ENCODE data around the gene OR13C2.

Gene OR13C2

DNA sequence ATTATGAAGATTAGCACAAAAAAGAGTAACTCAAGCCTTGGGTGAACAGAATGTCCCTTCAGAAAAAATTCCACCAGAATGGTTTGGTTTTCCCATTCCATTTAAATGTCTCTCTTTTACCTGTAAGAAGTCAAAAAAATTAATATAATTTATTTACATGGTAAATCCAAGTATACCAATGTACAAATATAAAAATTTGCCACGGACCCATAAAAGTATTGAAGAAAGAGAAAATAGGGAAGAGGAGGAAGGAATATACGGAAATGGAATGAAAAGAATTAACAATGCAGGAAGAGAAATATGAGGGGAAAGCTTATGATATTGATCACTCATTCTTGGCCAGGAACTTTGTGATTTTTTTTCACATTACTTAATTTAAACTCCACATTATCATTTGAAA is 12.7 kb upstream of the OR13C2 start, which contains the start of gene OR13C9:
Gene OR13C9, minus strand, starts transcription at position 101 of the 400 bp plus-strand sequence. Its CDS starts 0 bp downstream, at position 101.
- H3K4me2 ChIP-seq (ENCODE audit: low read length): no peak within 1 kb of the TSS
- no peaks in the 10 kb centered on the region for H3K4me1 ChIP-seq (ENCODE audit: control insufficient read depth, low read length)
- no peak for TF ChIP-seq EZH2phosphoT487 (IDR thresholded peaks at IDR 0.05; ENCODE audit: borderline replicate concordance, low read length)
- TF ChIP-seq, protein P1, sequence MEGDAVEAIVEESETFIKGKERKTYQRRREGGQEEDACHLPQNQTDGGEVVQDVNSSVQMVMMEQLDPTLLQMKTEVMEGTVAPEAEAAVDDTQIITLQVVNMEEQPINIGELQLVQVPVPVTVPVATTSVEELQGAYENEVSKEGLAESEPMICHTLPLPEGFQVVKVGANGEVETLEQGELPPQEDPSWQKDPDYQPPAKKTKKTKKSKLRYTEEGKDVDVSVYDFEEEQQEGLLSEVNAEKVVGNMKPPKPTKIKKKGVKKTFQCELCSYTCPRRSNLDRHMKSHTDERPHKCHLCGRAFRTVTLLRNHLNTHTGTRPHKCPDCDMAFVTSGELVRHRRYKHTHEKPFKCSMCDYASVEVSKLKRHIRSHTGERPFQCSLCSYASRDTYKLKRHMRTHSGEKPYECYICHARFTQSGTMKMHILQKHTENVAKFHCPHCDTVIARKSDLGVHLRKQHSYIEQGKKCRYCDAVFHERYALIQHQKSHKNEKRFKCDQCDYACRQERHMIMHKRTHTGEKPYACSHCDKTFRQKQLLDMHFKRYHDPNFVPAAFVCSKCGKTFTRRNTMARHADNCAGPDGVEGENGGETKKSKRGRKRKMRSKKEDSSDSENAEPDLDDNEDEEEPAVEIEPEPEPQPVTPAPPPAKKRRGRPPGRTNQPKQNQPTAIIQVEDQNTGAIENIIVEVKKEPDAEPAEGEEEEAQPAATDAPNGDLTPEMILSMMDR (IDR thresholded peaks at IDR 0.05; ENCODE audit: low read depth, low read length, poor library complexity, severe bottlenecking): no peak
- no peaks in the 10 kb centered on the region for H4K20me1 ChIP-seq (ENCODE audit: control insufficient read depth, insufficient read depth, low read depth, low read length)
- no peaks in the 10 kb centered on the region for H3K9me3 ChIP-seq (ENCODE audit: control insufficient read depth, insufficient read depth, low read length)
- no peaks in the 10 kb centered on the region for H3K36me3 ChIP-seq (ENCODE audit: control insufficient read depth, low read length)
- no peaks in the 10 kb centered on the region for H3K9me2 ChIP-seq (replicated peaks; ENCODE audit: control insufficient read depth, low read length)
- H3F3A ChIP-seq (ENCODE audit: control insufficient read depth, insufficient read depth): no peaks in the 10 kb centered on the region
- no peaks in the 10 kb centered on the region for H3K79me2 ChIP-seq (ENCODE audit: control insufficient read depth, low read length)
- H3K27me3 ChIP-seq (ENCODE audit: control insufficient read depth, low read length): no peaks in the 10 kb centered on the region
- no peak within 1 kb of the TSS for H3K27ac ChIP-seq (ENCODE audit: low read depth, low read length)
- no peak within 1 kb of the TSS for H3K4me3 ChIP-seq (ENCODE audit: low read length)

DNA sequence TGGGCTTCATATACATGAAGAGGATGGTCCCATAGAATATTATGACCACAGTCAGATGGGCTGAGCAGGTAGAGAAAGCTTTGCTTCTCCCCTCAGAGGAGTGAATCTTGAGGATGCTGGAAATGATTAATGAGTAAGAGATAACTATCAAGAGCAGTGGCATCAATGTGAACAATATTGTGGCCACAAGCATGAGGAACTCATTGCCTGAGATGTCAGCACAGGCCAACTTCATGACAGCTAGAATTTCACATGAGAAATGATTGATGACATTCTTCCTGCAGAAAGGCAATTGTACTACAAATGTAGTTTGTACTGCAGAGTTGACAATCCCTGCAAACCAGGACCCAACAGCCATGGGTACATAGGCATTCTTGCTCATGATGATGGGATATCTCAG is 12.0 kb upstream of the OR13C2 start:
- no peak overlapping the region for H3K4me2 ChIP-seq (ENCODE audit: low read length)
- no peaks in the 10 kb centered on the region for H3F3A ChIP-seq (ENCODE audit: control insufficient read depth, insufficient read depth)
- H3K27me3 ChIP-seq (ENCODE audit: control insufficient read depth, low read length): no peaks in the 10 kb centered on the region
- H3K36me3 ChIP-seq (ENCODE audit: control insufficient read depth, low read length): no peaks in the 10 kb centered on the region
- H3K79me2 ChIP-seq (ENCODE audit: control insufficient read depth, low read length): no peaks in the 10 kb centered on the region
- no peaks in the 10 kb centered on the region for H3K9me2 ChIP-seq (replicated peaks; ENCODE audit: control insufficient read depth, low read length)
- no peak overlapping the region for H3K4me3 ChIP-seq (ENCODE audit: low read length)
- no peaks in the 10 kb centered on the region for H3K4me1 ChIP-seq (ENCODE audit: control insufficient read depth, low read length)
- no peak overlapping the region for H3K27ac ChIP-seq (ENCODE audit: low read depth, low read length)
- H4K20me1 ChIP-seq (ENCODE audit: control insufficient read depth, insufficient read depth, low read depth, low read length): no peaks in the 10 kb centered on the region
- no peak for TF ChIP-seq EZH2phosphoT487 (IDR thresholded peaks at IDR 0.05; ENCODE audit: borderline replicate concordance, low read length)
- TF ChIP-seq, protein P1 (IDR thresholded peaks at IDR 0.05; ENCODE audit: low read depth, low read length, poor library complexity, severe bottlenecking): no peak
- no peaks in the 10 kb centered on the region for H3K9me3 ChIP-seq (ENCODE audit: control insufficient read depth, insufficient read depth, low read length)

- no peaks in the 10 kb centered on the region for H4K20me1 ChIP-seq (ENCODE audit: control insufficient read depth, insufficient read depth, low read depth, low read length)
- no peaks in the 10 kb centered on the region for H3K79me2 ChIP-seq (ENCODE audit: control insufficient read depth, low read length)
- TF ChIP-seq, protein P1 (IDR thresholded peaks at IDR 0.05; ENCODE audit: low read depth, low read length, poor library complexity, severe bottlenecking): no peak
- H3K4me3 ChIP-seq (ENCODE audit: low read length): no peak overlapping the region
- H3K4me2 ChIP-seq (ENCODE audit: low read length): no peak overlapping the region
- H3K9me3 ChIP-seq (ENCODE audit: control insufficient read depth, insufficient read depth, low read length): no peaks in the 10 kb centered on the region
- no peaks in the 10 kb centered on the region for H3K27me3 ChIP-seq (ENCODE audit: control insufficient read depth, low read length)
- H3K4me1 ChIP-seq (ENCODE audit: control insufficient read depth, low read length): no peaks in the 10 kb centered on the region
- no peaks in the 10 kb centered on the region for H3K9me2 ChIP-seq (replicated peaks; ENCODE audit: control insufficient read depth, low read length)
- H3K36me3 ChIP-seq (ENCODE audit: control insufficient read depth, low read length): no peaks in the 10 kb centered on the region
- H3K27ac ChIP-seq (ENCODE audit: low read depth, low read length): no peak overlapping the region
- H3F3A ChIP-seq (ENCODE audit: control insufficient read depth, insufficient read depth): no peaks in the 10 kb centered on the region
Measured at GRCh38 chr9:104611213-104611612, 5.8 kb upstream of the OR13C2 start.

DNA sequence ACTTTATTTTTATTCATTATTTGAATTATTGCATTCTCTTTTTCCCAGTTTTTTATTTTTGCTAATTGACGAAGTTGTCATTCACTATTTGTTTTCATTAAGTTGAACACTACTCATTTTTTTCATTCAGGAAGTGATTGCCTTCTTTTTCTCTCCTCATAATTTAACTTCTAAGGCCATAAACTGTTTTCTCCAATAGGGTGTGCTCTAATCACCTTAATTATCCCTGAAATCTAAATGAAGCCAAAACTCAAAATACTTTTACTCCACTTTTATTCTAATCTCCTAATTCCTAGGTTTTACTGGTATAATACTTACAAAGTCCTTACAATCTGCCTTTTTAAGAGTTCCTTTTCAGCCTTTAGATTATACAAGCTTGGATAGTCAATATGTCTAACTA is 2.9 kb upstream of the OR13C2 start:
- H4K20me1 ChIP-seq (ENCODE audit: control insufficient read depth, insufficient read depth, low read depth, low read length): no peaks in the 10 kb centered on the region
- no peaks in the 10 kb centered on the region for H3K36me3 ChIP-seq (ENCODE audit: control insufficient read depth, low read length)
- no peaks in the 10 kb centered on the region for H3K9me3 ChIP-seq (ENCODE audit: control insufficient read depth, insufficient read depth, low read length)
- TF ChIP-seq, protein P1 (IDR thresholded peaks at IDR 0.05; ENCODE audit: low read depth, low read length, poor library complexity, severe bottlenecking): peak; percentile 34
- no peak for TF ChIP-seq EZH2phosphoT487 (IDR thresholded peaks at IDR 0.05; ENCODE audit: borderline replicate concordance, low read length)
- no peak overlapping the region for H3K4me2 ChIP-seq (ENCODE audit: low read length)
- no peak overlapping the region for H3K27ac ChIP-seq (ENCODE audit: low read depth, low read length)
- no peaks in the 10 kb centered on the region for H3K9me2 ChIP-seq (replicated peaks; ENCODE audit: control insufficient read depth, low read length)
- no peaks in the 10 kb centered on the region for H3K4me1 ChIP-seq (ENCODE audit: control insufficient read depth, low read length)
- no peaks in the 10 kb centered on the region for H3K27me3 ChIP-seq (ENCODE audit: control insufficient read depth, low read length)
- no peaks in the 10 kb centered on the region for H3F3A ChIP-seq (ENCODE audit: control insufficient read depth, insufficient read depth)
- H3K79me2 ChIP-seq (ENCODE audit: control insufficient read depth, low read length): no peaks in the 10 kb centered on the region
- H3K4me3 ChIP-seq (ENCODE audit: low read length): no peak overlapping the region

All from DOHH2 (cell line).